SJCRH30 (cell line): Measurements from ENCODE around the gene CHRM2. TPM values are rescaled to one million over a fixed set of nuclear protein-coding genes. Genes with fewer than 3 reads are reported as not detected.

Experiments used
- DNase-seq, 2 experiments: peaks; one replicate each; pipeline ENCODE4 v3.0.0-alpha.2; 2015 to 2020
- H3K27ac ChIP-seq: fragments of 250-450 bp; sonication (Bioruptor Pico); 2 replicates; pipeline ENCODE4 v1.5.1; 2020; ENCODE audit warnings: mild to moderate bottlenecking, moderate library complexity
- H3K27me3 ChIP-seq: fragments of 250-450 bp; sonication (Bioruptor Pico); 2 replicates; pipeline ENCODE4 v1.5.1; 2020; ENCODE audit warnings: mild to moderate bottlenecking, moderate library complexity
- H3K36me3 ChIP-seq: fragments of 250-450 bp; sonication (Bioruptor Pico); 2 replicates; pipeline ENCODE4 v1.5.1; 2020; ENCODE audit warnings: mild to moderate bottlenecking, moderate library complexity
- H3K4me1 ChIP-seq: fragments of 250-450 bp; sonication (Bioruptor Pico); 2 replicates; pipeline ENCODE4 v1.5.1; 2020; ENCODE audit warnings: mild to moderate bottlenecking, moderate library complexity
- H3K4me3 ChIP-seq: fragments of 250-450 bp; sonication (Bioruptor Pico); 2 replicates; pipeline ENCODE4 v1.5.1; 2020; ENCODE audit warnings: mild to moderate bottlenecking, moderate library complexity
- H3K9me3 ChIP-seq: fragments of 250-450 bp; sonication (Bioruptor Pico); replicated peaks from 2 replicates; pipeline ENCODE4 v1.5.1; 2020; ENCODE audit warnings: mild to moderate bottlenecking, moderate library complexity
- total RNA-seq: library from RNA; depleted of rRNA; stranded (reverse); fragments of >200 nt; shearing (Covaris generic); gene quantifications from 2 replicates; pipeline ENCODE4 v1.2.3, GENCODE V29; 2014

Gene CHRM2
- total RNA-seq, 1 experiment from 2014 or later = not detected

DNA sequence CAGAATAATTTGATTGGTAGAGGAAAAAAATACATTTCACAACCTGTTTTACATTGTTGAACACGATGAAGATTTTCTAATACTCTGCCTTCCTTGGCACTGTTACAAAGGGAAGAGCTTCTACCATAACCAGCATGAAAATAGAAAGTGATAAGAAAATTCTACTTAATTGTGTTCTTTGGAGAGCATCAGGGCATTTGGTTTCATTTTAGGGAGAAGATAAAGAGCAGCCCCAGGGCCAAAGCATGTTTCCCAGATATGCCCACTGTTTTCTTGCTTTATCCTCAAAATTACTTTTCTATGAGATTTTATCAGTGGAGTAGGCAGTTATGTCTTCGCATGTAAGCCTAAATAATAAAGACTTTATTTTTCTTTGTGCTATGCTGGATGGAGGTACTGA, 9.5 kb downstream of the CHRM2 start:
- no peak overlapping the region for H3K27ac ChIP-seq
- H3K9me3 ChIP-seq = no peaks in the 10 kb centered on the region
- no peak overlapping the region for H3K4me3 ChIP-seq
- H3K27me3 ChIP-seq = no peaks in the 10 kb centered on the region
- no peaks in the 10 kb centered on the region for H3K4me1 ChIP-seq
- no peak for DNase-seq
- no peaks in the 10 kb centered on the region for H3K36me3 ChIP-seq

- Histone ChIP-seq H3K27me3 (no peaks in the 10 kb centered on the region), H3K9me3 (no peaks in the 10 kb centered on the region), H3K4me3 (no peak overlapping the region), H3K27ac (no peak overlapping the region), H3K4me1 (no peaks in the 10 kb centered on the region), H3K36me3 (no peaks in the 10 kb centered on the region)
- DNase-seq = no peak
Observed at GRCh38 chr7:136878878-136879277, 10.4 kb downstream of the CHRM2 start.

DNA sequence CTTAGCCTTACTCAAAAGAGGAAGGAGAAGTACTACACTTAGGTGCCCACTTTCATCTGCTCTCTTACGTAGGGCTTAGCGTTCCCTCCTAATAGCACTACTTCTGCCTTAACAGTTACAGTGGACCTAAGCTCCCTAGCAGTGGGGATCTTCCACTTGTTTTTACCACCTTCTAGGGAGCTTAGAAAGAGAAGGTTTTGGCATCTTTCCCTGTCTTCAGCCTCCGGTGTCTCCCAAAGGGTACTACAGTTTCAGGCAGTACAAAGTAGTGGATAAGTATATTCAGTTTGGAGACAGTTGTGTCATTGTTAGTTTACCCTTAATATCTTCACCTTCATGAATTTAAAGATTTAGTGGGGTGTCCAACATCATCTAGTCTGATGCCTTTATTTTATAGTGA, 14.6 kb downstream of the CHRM2 start:
- Histone ChIP-seq H3K27me3 (no peaks in the 10 kb centered on the region), H3K9me3 (no peaks in the 10 kb centered on the region), H3K4me3 (no peak overlapping the region), H3K36me3 (no peaks in the 10 kb centered on the region), H3K27ac (no peak overlapping the region), H3K4me1 (no peaks in the 10 kb centered on the region)
- no peak for DNase-seq

DNA sequence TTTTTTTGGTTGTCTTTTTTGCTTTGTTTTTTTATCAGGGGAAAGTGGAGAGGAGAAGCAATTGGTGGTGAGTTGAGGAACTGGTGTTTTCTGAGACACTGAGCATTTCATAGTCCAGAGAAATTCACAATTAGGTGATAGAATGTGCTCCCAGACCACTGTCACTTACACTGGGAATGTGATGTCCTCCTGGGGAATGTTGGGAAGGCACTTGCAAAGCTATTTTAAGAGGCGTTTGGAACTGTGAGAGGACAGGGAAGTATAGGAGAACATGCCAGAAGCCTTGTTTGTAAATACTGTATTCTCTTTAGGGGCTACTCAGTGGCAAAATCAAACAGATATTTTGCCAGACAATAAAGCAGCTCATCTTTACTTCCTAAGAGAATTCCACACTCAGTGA, 16.0 kb downstream of the CHRM2 start:
- no peak for DNase-seq
- H3K4me1 ChIP-seq = no peaks in the 10 kb centered on the region
- no peak overlapping the region for H3K4me3 ChIP-seq
- H3K27ac ChIP-seq = no peak overlapping the region
- H3K36me3 ChIP-seq = no peaks in the 10 kb centered on the region
- no peaks in the 10 kb centered on the region for H3K9me3 ChIP-seq
- H3K27me3 ChIP-seq = no peaks in the 10 kb centered on the region

- Histone ChIP-seq H3K36me3 (no peaks in the 10 kb centered on the region), H3K4me3 (no peak overlapping the region), H3K27me3 (no peaks in the 10 kb centered on the region), H3K4me1 (no peaks in the 10 kb centered on the region), H3K9me3 (no peaks in the 10 kb centered on the region), H3K27ac (no peak overlapping the region)
- DNase-seq = no peak
Observed at GRCh38 chr7:136887317-136887716, 18.9 kb downstream of the CHRM2 start.

- Histone ChIP-seq H3K9me3 (no peaks in the 10 kb centered on the region), H3K4me1 (no peaks in the 10 kb centered on the region), H3K27me3 (no peaks in the 10 kb centered on the region), H3K4me3 (no peak overlapping the region), H3K27ac (no peak overlapping the region), H3K36me3 (no peaks in the 10 kb centered on the region)
- DNase-seq = no peak
Observed at GRCh38 chr7:136890399-136890798, 21.9 kb downstream of the CHRM2 start.

DNA sequence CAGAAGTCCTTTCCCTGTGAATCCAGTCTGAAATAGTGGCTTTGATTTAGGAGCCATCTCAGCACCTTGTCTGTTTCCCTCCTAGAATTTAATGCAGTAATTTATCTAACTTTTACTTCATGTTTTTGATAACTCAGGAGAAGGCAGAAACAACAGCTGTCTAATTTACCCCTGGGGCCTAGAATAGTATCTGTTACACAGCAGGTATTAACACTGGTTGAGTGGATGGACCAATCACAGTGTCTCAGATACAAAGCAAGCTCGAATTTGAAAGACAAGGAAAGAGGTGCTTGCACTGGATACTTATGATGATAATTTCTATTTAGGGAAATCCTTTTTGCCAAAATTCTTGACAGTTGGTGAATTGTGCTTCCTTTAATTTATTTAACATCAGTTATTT, 23.4 kb downstream of the CHRM2 start:
- Histone ChIP-seq H3K9me3 (no peaks in the 10 kb centered on the region), H3K27ac (no peak overlapping the region), H3K4me3 (no peak overlapping the region), H3K36me3 (no peaks in the 10 kb centered on the region), H3K27me3 (0 out of 2 replicates have a peak, but pooled peaks cover 4% of the 10 kb centered on the region), H3K4me1 (no peaks in the 10 kb centered on the region)
- no peak for DNase-seq

DNA sequence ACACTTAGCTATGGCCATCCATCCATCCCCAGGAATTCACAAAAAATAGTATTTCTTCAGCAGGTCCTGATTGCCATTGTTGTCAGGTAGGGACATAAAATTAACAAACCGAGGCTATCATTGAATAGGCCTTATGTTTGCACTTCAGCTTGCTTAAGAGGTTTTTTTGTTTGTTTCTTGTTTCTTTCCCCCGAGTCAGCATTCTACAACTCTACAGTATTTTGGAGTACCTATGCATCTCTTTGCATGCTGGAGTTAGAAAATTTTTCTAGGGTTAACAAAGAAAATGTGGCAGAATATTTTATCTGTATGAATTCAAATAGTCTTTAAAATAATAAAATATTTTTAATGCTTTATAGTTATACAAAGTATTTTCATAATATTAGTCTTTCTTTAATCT, 26.3 kb downstream of the CHRM2 start:
- no peak overlapping the region for H3K4me3 ChIP-seq
- H3K4me1 ChIP-seq = no peaks in the 10 kb centered on the region
- DNase-seq = no peak
- no peaks in the 10 kb centered on the region for H3K36me3 ChIP-seq
- no peak overlapping the region for H3K27ac ChIP-seq
- no peaks in the 10 kb centered on the region for H3K9me3 ChIP-seq
- 0 out of 2 replicates have a peak, but pooled peaks cover 4% of the 10 kb centered on the region for H3K27me3 ChIP-seq

- Histone ChIP-seq H3K4me3 (no peak overlapping the region), H3K9me3 (no peaks in the 10 kb centered on the region), H3K27me3 (0 out of 2 replicates have a peak, but pooled peaks cover 4% of the 10 kb centered on the region), H3K36me3 (no peaks in the 10 kb centered on the region), H3K27ac (no peak overlapping the region), H3K4me1 (no peaks in the 10 kb centered on the region)
- DNase-seq = no peak
Observed at GRCh38 chr7:136897676-136898075, 29.2 kb downstream of the CHRM2 start.

DNA sequence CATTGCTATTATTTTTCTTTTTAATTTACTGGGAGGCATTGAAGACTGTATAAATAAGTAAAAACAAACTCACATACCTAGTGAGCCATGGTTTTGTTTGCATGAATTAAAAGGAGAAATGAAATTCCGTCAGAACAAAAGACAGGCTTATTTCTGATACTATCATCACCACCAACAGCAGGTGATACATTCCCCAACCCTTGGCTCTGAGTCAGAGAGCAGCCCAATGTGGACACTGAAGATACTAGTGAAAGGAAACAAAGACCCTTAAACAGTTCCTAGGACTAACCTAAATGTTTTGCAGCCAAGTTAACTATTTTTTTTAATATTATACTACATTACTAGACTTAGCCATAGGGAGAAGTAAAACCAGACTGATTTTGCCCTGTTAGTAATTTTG, 31.6 kb downstream of the CHRM2 start:
- Histone ChIP-seq H3K9me3 (no peaks in the 10 kb centered on the region), H3K36me3 (no peaks in the 10 kb centered on the region), H3K27ac (no peak overlapping the region), H3K4me1 (no peaks in the 10 kb centered on the region), H3K4me3 (no peak overlapping the region), H3K27me3 (0 out of 2 replicates have a peak, but pooled peaks cover 4% of the 10 kb centered on the region)
- no peak for DNase-seq

- no peaks in the 10 kb centered on the region for H3K9me3 ChIP-seq
- H3K27ac ChIP-seq = no peak overlapping the region
- no peaks in the 10 kb centered on the region for H3K27me3 ChIP-seq
- H3K36me3 ChIP-seq = no peaks in the 10 kb centered on the region
- no peak for DNase-seq
- no peak overlapping the region for H3K4me3 ChIP-seq
- no peaks in the 10 kb centered on the region for H3K4me1 ChIP-seq
Observed at GRCh38 chr7:136910771-136911170, 42.3 kb downstream of the CHRM2 start.

GRCh38 chr7:136911344-136911743, 42.9 kb downstream of the CHRM2 start:
- Histone ChIP-seq H3K9me3 (no peaks in the 10 kb centered on the region), H3K4me1 (no peaks in the 10 kb centered on the region), H3K4me3 (no peak overlapping the region), H3K36me3 (no peaks in the 10 kb centered on the region), H3K27ac (no peak overlapping the region), H3K27me3 (no peaks in the 10 kb centered on the region)
- DNase-seq = no peak

DNA sequence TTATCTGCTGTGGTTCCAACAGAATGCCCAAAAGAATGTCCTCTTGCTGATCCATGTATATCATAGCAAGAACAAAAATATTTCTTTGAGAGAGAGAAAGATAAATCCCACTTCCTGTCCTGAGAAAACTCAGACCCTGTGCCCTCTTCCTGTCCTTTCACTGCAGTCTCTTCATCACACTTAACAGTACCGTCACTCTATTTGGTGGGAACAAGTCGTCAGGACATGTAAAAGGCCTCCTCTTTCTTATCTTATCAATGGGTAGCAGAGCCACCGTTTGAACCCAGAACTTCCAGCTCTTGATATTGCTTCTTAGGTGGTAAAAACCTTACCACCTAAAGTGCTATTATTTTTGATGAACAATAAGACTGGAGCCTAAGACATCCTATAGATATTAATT, 43.9 kb downstream of the CHRM2 start:
- H3K27me3 ChIP-seq = no peaks in the 10 kb centered on the region
- H3K4me1 ChIP-seq = no peaks in the 10 kb centered on the region
- no peak overlapping the region for H3K27ac ChIP-seq
- H3K4me3 ChIP-seq = no peak overlapping the region
- no peaks in the 10 kb centered on the region for H3K36me3 ChIP-seq
- DNase-seq = no peak
- no peaks in the 10 kb centered on the region for H3K9me3 ChIP-seq

DNA sequence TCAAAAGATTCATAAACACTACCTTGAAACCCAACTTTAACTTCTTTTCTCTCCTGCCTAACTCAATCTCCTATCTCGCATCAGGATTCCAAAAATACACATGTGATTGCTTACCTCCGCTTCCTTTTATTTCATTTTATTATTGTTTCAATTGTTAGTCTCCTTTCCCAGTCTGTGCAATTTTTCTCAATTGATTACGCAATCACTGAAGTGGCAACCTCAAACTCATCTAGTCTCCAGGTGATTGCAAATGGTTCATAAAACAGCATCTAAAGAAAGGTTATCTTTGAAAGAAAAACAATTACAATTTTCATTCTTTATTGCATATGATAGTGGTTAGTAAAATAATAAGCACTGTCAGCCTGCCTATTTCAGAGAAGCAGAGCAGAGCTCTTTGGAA, 45.6 kb downstream of the CHRM2 start:
- H3K4me1 ChIP-seq = no peaks in the 10 kb centered on the region
- H3K4me3 ChIP-seq = no peak overlapping the region
- DNase-seq = no peak
- H3K27ac ChIP-seq = no peak overlapping the region
- no peaks in the 10 kb centered on the region for H3K36me3 ChIP-seq
- no peaks in the 10 kb centered on the region for H3K9me3 ChIP-seq
- H3K27me3 ChIP-seq = no peaks in the 10 kb centered on the region

DNA sequence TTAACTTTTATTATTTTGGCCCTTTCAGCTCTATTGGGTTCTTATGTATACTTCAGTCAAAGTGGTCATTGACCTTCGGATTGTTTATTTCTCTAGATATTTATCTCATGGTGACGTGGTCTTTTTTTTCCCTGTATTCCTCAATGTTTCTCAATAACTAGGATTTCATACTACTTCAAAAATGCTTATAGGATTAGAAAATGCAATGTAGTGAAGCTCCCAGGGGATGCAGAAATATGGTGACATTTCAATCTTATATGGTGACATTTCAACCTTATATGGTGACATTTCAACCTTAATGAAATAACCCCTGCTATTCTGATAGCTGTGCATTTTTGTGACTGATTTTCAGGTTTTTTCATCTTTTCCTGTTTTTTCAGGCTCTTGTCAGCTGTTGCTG, 51.4 kb downstream of the CHRM2 start:
- no peak for DNase-seq
- H3K9me3 ChIP-seq = no peaks in the 10 kb centered on the region
- no peaks in the 10 kb centered on the region for H3K27me3 ChIP-seq
- no peaks in the 10 kb centered on the region for H3K4me1 ChIP-seq
- no peak overlapping the region for H3K4me3 ChIP-seq
- H3K27ac ChIP-seq = no peak overlapping the region
- H3K36me3 ChIP-seq = no peaks in the 10 kb centered on the region

GRCh38 chr7:136923111-136923667, 54.7 kb downstream of the CHRM2 start:
- Histone ChIP-seq H3K4me3 (no peak overlapping the region), H3K27ac (no peak overlapping the region), H3K4me1 (no peaks in the 10 kb centered on the region), H3K9me3 (no peaks in the 10 kb centered on the region), H3K36me3 (no peaks in the 10 kb centered on the region), H3K27me3 (no peaks in the 10 kb centered on the region)
- DNase-seq = no peak
